CD14-positive monocyte (primary cell): ENCODE data around the gene KCNMA1. TPM values are rescaled to one million over a fixed set of nuclear protein-coding genes. Genes with fewer than 3 reads are reported as not detected.
A peak's percentile ranks its signal among the peaks of the same experiment; 100 is the strongest.
"Not testable (repeated sequence)": the region's sequence is repeated elsewhere in the genome, so short reads cannot be mapped to it uniquely, and the experiment has no call there.

Source experiments
- DNase-seq, 3 donors: peaks; one replicate each; pipeline ENCODE4 v3.0.0-alpha.2; 2011 to 2022
- H2AFZ ChIP-seq: 2 replicates; pipeline ENCODE4 v1.6.0; 2012; ENCODE audit warnings: mild to moderate bottlenecking, low read depth, low read length, inconsistent platforms; ENCODE audit not compliant: insufficient read depth, poor library complexity, severe bottlenecking
- H3K27ac ChIP-seq, 2 donors: 1 replicate in 1 of 2; 2 replicates in 1 of 2; pipeline ENCODE4 v1.5.1; 2012 to 2013; ENCODE audit warnings: low read length in 2 of 2, control low read depth in 1 of 2, inconsistent platforms in 1 of 2, low read depth in 1 of 2, mild to moderate bottlenecking in 1 of 2
- H3K27me3 ChIP-seq, 2 donors: one replicate each; pipeline versions ENCODE4 v1.6.0 to v1.6.1; 2011 to 2013; ENCODE audit warnings: low read length in 2 of 2; ENCODE audit not compliant: control insufficient read depth in 2 of 2, insufficient read depth in 2 of 2
- H3K36me3 ChIP-seq, 2 donors: replicated peaks in 1 of 2; 1 replicate in 1 of 2; 2 replicates in 1 of 2; pipeline versions ENCODE4 v1.5.1 to v1.6.1; 2012 to 2013; ENCODE audit warnings: low read length in 2 of 2, control low read depth in 1 of 2, inconsistent platforms in 1 of 2, mild to moderate bottlenecking in 1 of 2; ENCODE audit not compliant: insufficient read depth in 2 of 2, control insufficient read depth in 1 of 2
- H3K4me1 ChIP-seq, 2 donors: 1 replicate in 1 of 2; 2 replicates in 1 of 2; pipeline versions ENCODE4 v1.5.1 to v1.6.1; 2012 to 2013; ENCODE audit warnings: low read length in 2 of 2, control low read depth in 1 of 2, inconsistent platforms in 1 of 2, mild to moderate bottlenecking in 1 of 2, moderate library complexity in 1 of 2; ENCODE audit not compliant: insufficient read depth in 2 of 2, control insufficient read depth in 1 of 2
- H3K4me2 ChIP-seq: replicated peaks from 2 replicates; pipeline ENCODE3; 2012; ENCODE audit warnings: low read length, moderate library complexity, mild to moderate bottlenecking; ENCODE audit not compliant: poor library complexity, severe bottlenecking; ENCODE audit errors: extremely low read depth
- H3K4me3 ChIP-seq, 3 experiments: fragments of 200-600 bp in 1 of 3; sonication (generic) in 1 of 3; replicated peaks in 1 of 3; 1 replicate in 2 of 3; 2 replicates in 1 of 3; pipeline ENCODE4 v1.5.1; 2011 to 2013; ENCODE audit warnings: low read length in 3 of 3, mild to moderate bottlenecking in 3 of 3, control low read depth in 2 of 3, low read depth in 2 of 3, inconsistent platforms in 1 of 3, moderate library complexity in 1 of 3
- H3K79me2 ChIP-seq: 2 replicates; pipeline ENCODE4 v1.6.0; 2012; ENCODE audit warnings: mild to moderate bottlenecking, control low read depth, inconsistent platforms, low read length, moderate library complexity; ENCODE audit not compliant: insufficient read depth
- H3K9ac ChIP-seq: 2 replicates; pipeline ENCODE4 v1.6.0; 2017; ENCODE audit warnings: low read length, mild to moderate bottlenecking; ENCODE audit not compliant: insufficient read depth, poor library complexity, severe bottlenecking
- H3K9me3 ChIP-seq, 2 donors: replicated peaks in 1 of 2; 1 replicate in 1 of 2; 2 replicates in 1 of 2; pipeline versions ENCODE4 v1.5.1 to v1.6.1; 2012 to 2013; ENCODE audit warnings: low read length in 2 of 2, control low read depth in 1 of 2; ENCODE audit not compliant: control insufficient read depth in 1 of 2, insufficient read depth in 1 of 2
- H4K20me1 ChIP-seq: 2 replicates; pipeline ENCODE4 v1.6.0; 2012; ENCODE audit warnings: mild to moderate bottlenecking, low read length, control low read depth, moderate library complexity; ENCODE audit not compliant: insufficient read depth
- H3K27ac Mint-ChIP-seq, 7 donors: one replicate each; pipeline ENCODE4 v1.8.0; 2020; ENCODE audit warnings: mild to moderate bottlenecking in 7 of 7, mixed read lengths in 7 of 7, moderate library complexity in 6 of 7, inconsistent platforms in 2 of 7
- H3K27me3 Mint-ChIP-seq, 3 donors: one replicate each; pipeline ENCODE4 v1.8.0; 2021 to 2022; ENCODE audit warnings: low read depth in 3 of 3, mild to moderate bottlenecking in 3 of 3, mixed read lengths in 3 of 3, moderate library complexity in 3 of 3, inconsistent platforms in 1 of 3
- H3K36me3 Mint-ChIP-seq, 2 donors: one replicate each; pipeline ENCODE4 v1.8.0; 2020; ENCODE audit warnings: mixed read lengths in 2 of 2, inconsistent platforms in 1 of 2, mild to moderate bottlenecking in 1 of 2
- H3K4me1 Mint-ChIP-seq: one replicate; pipeline ENCODE4 v1.8.0; 2020; ENCODE audit warnings: mild to moderate bottlenecking, mixed read lengths
- H3K4me3 Mint-ChIP-seq, 2 donors: one replicate each; pipeline ENCODE4 v1.8.0; 2020; ENCODE audit warnings: mild to moderate bottlenecking in 2 of 2, mixed read lengths in 2 of 2, moderate library complexity in 1 of 2
- H3K9me3 Mint-ChIP-seq, 7 donors: one replicate each; pipeline ENCODE4 v1.8.0; 2020 to 2022; ENCODE audit warnings: mixed read lengths in 7 of 7, mild to moderate bottlenecking in 6 of 7, moderate library complexity in 6 of 7, inconsistent platforms in 2 of 7
- WGBS: methylation state at CpG from one replicate; pipeline ENCODE4 v1.1.5; 2013; ENCODE audit warnings: missing lambda C conversion rate; ENCODE audit not compliant: insufficient coverage; 5-methylcytosine and 5-hydroxymethylcytosine counted together
- intact Hi-C, 2 donors: fragments of 100-400 bp; cut with micrococcal nuclease; formaldehyde crosslinking; loops; one replicate each; pipeline versions ENCODE4 v1.15.0 to v1.15.1; 2023
- polyA plus RNA-seq, 3 donors: library from polyadenylated mRNA; depleted of rRNA in 1 of 3; unstranded in 2 of 3; stranded (reverse) in 1 of 3; fragments of 300-500 nt in 2 of 3; fragments of >200 nt in 1 of 3; fragmentation: Illumina TruSeq in 2 of 3; gene quantifications; 1 replicate in 2 of 3; 2 replicates in 1 of 3; pipeline ENCODE4 v1.2.3, GENCODE V29; 2012 to 2021
- TF ChIP-seq, protein P1 (sequence below): fragments of 200-600 bp; IDR thresholded peaks from one replicate; pipeline ENCODE4 v1.8.0; 2022; ENCODE audit warnings: antibody characterized with exemption, mild to moderate bottlenecking

KCNMA1 gene
- polyA plus RNA-seq, 3 donors = 0.11 to 1.0 TPM; not detected in 1

DNA sequence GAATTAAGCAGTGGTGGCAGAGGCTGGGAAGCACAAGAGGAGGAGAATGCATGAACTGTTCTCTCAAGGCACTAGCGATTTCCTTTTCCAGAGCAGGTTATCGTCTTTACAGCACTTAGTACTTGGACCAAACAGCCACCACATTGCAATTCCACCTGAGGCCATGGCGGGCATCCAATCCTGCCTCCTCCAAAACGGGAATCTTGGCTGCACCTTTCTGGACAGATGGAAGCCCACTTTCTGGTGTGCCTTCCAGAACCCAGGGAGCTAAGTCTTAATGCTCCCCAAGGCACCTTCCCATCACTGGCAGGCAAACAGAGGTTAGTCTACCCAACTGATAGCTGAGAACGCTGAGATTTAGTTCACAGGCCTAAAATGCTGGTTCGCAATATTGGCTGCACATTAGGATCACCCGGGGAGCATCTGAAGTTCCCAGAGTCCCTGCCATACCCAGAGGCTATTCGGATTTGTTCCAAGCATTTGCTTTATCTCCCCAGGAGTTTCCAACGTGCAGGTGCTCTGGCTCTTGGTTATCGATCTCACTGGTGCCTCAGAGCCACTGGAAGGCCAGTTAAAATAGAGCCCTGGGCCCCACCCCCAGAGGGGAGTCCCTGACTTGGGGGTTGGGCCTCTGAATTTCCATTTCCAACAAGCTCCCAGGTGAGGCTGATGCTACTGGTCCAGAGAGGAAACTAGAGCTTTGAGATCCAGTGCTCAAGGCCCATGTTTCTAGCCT lies 62.2 kb downstream of the KCNMA1 start:
- no peaks in the 10 kb centered on the region for H3K27me3 ChIP-seq
- no peaks in the 10 kb centered on the region for H3K79me2 ChIP-seq
- no peaks in the 10 kb centered on the region for H3K9me3 ChIP-seq
- no peaks in the 10 kb centered on the region for H3K4me1 Mint-ChIP-seq
- TF ChIP-seq, protein P1, sequence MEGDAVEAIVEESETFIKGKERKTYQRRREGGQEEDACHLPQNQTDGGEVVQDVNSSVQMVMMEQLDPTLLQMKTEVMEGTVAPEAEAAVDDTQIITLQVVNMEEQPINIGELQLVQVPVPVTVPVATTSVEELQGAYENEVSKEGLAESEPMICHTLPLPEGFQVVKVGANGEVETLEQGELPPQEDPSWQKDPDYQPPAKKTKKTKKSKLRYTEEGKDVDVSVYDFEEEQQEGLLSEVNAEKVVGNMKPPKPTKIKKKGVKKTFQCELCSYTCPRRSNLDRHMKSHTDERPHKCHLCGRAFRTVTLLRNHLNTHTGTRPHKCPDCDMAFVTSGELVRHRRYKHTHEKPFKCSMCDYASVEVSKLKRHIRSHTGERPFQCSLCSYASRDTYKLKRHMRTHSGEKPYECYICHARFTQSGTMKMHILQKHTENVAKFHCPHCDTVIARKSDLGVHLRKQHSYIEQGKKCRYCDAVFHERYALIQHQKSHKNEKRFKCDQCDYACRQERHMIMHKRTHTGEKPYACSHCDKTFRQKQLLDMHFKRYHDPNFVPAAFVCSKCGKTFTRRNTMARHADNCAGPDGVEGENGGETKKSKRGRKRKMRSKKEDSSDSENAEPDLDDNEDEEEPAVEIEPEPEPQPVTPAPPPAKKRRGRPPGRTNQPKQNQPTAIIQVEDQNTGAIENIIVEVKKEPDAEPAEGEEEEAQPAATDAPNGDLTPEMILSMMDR = no peak
- H3K4me2 ChIP-seq = no peak overlapping the region
- H4K20me1 ChIP-seq = no peaks in the 10 kb centered on the region
- H3K27me3 Mint-ChIP-seq = peaks cover 6 to 13% (median 7%) of the 10 kb centered on the region in 3 donors
- H2AFZ ChIP-seq = no peak overlapping the region
- H3K4me1 ChIP-seq = no peaks in the 10 kb centered on the region
- peaks cover 0 to 4% (median 0%) of the 10 kb centered on the region in 7 donors for H3K9me3 Mint-ChIP-seq
- no peaks in the 10 kb centered on the region for H3K36me3 ChIP-seq
- H3K27ac ChIP-seq = no peak overlapping the region
- H3K4me3 ChIP-seq = no peak overlapping the region
- no peak overlapping the region for H3K4me3 Mint-ChIP-seq
- 95% methylated on average over 10 of the region's 10 CpGs for WGBS
- no peaks in the 10 kb centered on the region for H3K36me3 Mint-ChIP-seq
- no peak for DNase-seq
- no peak overlapping the region for H3K9ac ChIP-seq
- H3K27ac Mint-ChIP-seq = no peak overlapping the region
- intact Hi-C loops = no loop called here

DNA sequence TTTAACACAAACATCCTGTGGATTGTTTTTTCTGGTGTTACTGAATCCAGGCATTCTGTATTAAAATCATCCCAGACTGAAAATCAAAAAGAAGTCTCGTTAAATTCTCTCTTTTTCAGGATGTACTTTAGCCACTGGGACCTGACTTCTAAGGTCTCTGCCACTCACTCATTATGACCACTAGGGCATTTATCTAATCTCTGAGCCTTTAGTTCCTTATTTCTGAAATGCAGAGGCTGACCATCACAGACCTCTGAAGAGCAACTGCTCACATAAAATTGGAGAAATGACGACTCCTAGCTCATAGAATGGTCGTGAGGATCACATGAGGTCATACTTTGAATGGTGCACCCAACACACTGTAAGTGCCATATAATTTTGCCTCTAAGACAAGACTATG lies 63.2 kb downstream of the KCNMA1 start:
- WGBS = 68% methylated on average over 3 of the region's 3 CpGs
- H3K36me3 ChIP-seq = no peaks in the 10 kb centered on the region
- H3K27ac Mint-ChIP-seq = no peak overlapping the region

DNA sequence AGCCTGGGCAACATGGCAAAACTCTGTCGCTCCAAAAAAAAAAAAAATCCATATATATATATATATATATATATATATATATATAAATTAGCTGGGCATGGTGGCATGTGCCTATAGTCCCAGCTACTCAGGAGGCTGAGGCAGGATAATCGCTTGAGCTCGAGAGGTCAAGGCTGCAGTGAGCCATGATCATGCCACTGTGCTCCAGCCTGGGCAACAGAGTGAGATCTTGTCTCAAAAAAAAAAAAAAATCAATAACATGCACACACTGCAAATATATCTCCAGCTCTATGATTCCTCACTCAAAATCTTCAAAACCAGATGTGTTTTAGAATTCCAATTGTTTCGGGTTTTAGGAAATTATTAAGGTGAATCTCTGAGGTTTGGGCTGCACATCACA lies 65.1 kb downstream of the KCNMA1 start:
- H3K9me3 Mint-ChIP-seq, H3K4me3 Mint-ChIP-seq, H3K9ac ChIP-seq, H2AFZ ChIP-seq, H3K27ac ChIP-seq, H3K4me1 Mint-ChIP-seq, H3K27ac Mint-ChIP-seq, H3K36me3 Mint-ChIP-seq, H3K27me3 ChIP-seq, H4K20me1 ChIP-seq, intact Hi-C loops, H3K79me2 ChIP-seq, DNase-seq, H3K36me3 ChIP-seq, H3K4me3 ChIP-seq, H3K4me2 ChIP-seq, H3K9me3 ChIP-seq, H3K4me1 ChIP-seq: not testable (repeated sequence)
- WGBS = 100% methylated on average over 2 of the region's 4 CpGs
- peaks cover 0 to 10% (median 4%) of the 10 kb centered on the region in 3 donors for H3K27me3 Mint-ChIP-seq

More for the DNA sequence above, 63.2 kb downstream of the KCNMA1 start:
- H3K27me3 Mint-ChIP-seq = peaks cover 2 to 13% (median 7%) of the 10 kb centered on the region in 3 donors
- H3K4me3 Mint-ChIP-seq = no peak overlapping the region
- no peak overlapping the region for H3K9ac ChIP-seq
- no peaks in the 10 kb centered on the region for H3K27me3 ChIP-seq
- no peak overlapping the region for H3K27ac ChIP-seq
- no peaks in the 10 kb centered on the region for H3K9me3 ChIP-seq
- H4K20me1 ChIP-seq = no peaks in the 10 kb centered on the region
- H3K79me2 ChIP-seq = no peaks in the 10 kb centered on the region
- no peaks in the 10 kb centered on the region for H3K36me3 Mint-ChIP-seq
- no peak overlapping the region for H3K4me3 ChIP-seq
- H3K9me3 Mint-ChIP-seq = peaks cover 0 to 4% (median 0%) of the 10 kb centered on the region in 7 donors
- H2AFZ ChIP-seq = no peak overlapping the region
- no peaks in the 10 kb centered on the region for H3K4me1 ChIP-seq
- H3K4me1 Mint-ChIP-seq = no peaks in the 10 kb centered on the region
- intact Hi-C loops = no loop called here
- DNase-seq = no peak
- TF ChIP-seq, protein P1 = peak; percentile 45
- H3K4me2 ChIP-seq = no peak overlapping the region
